ENCODE results near the gene RTKN2.

The RTKN2 gene

GRCh38 chr10:62217683-62218082 lies 51.0 kb downstream of the RTKN2 start:
- DNase-seq (ENCODE audit: low spot score): no peak

- no peak for DNase-seq (ENCODE audit: low spot score)
Observed at GRCh38 chr10:62214364-62214874, 54.2 kb downstream of the RTKN2 start.

GRCh38 chr10:62205750-62206399 lies 62.8 kb downstream of the RTKN2 start:
- no peak for DNase-seq (ENCODE audit: low spot score)

GRCh38 chr10:62199584-62199983 lies 69.1 kb downstream of the RTKN2 start:
- DNase-seq (ENCODE audit: low spot score): no peak

GRCh38 chr10:62196528-62196927 lies 72.1 kb downstream of the RTKN2 start:
- DNase-seq (ENCODE audit: low spot score): no peak

GRCh38 chr10:62195675-62195926 lies 73.0 kb downstream of the RTKN2 start:
- no peak for DNase-seq (ENCODE audit: low spot score)

- DNase-seq (ENCODE audit: low spot score): no peak
Observed at GRCh38 chr10:62194924-62195674, 73.5 kb downstream of the RTKN2 start.

GRCh38 chr10:62193479-62193878 lies 75.2 kb downstream of the RTKN2 start:
- no peak for DNase-seq (ENCODE audit: low spot score)

- no peak for DNase-seq (ENCODE audit: low spot score)
Observed at GRCh38 chr10:62189131-62189530, 79.5 kb downstream of the RTKN2 start.

- no peak for DNase-seq (ENCODE audit: low spot score)
Observed at GRCh38 chr10:62188021-62188616, 80.5 kb downstream of the RTKN2 start.

GRCh38 chr10:62186999-62187675 lies 81.5 kb downstream of the RTKN2 start:
- DNase-seq (ENCODE audit: low spot score): no peak

GRCh38 chr10:62185919-62186692 lies 82.5 kb downstream of the RTKN2 start:
- DNase-seq (ENCODE audit: low spot score): no peak

- no peak for DNase-seq (ENCODE audit: low spot score)
Observed at GRCh38 chr10:62183857-62184795, 84.5 kb downstream of the RTKN2 start.

GRCh38 chr10:62183442-62183841 lies 85.2 kb downstream of the RTKN2 start:
- DNase-seq (ENCODE audit: low spot score): no peak

- no peak for DNase-seq (ENCODE audit: low spot score)
Observed at GRCh38 chr10:62182595-62182994, 86.0 kb downstream of the RTKN2 start.

- DNase-seq (ENCODE audit: low spot score): no peak
Observed at GRCh38 chr10:62182171-62182570, 86.5 kb downstream of the RTKN2 start.

- no peak for DNase-seq (ENCODE audit: low spot score)
Observed at GRCh38 chr10:62180677-62181076, 88.0 kb downstream of the RTKN2 start.

GRCh38 chr10:62178568-62178967 lies 90.1 kb downstream of the RTKN2 start:
- DNase-seq (ENCODE audit: low spot score): no peak

- no peak for DNase-seq (ENCODE audit: low spot score)
Observed at GRCh38 chr10:62177111-62177510, 91.5 kb downstream of the RTKN2 start.

GRCh38 chr10:62175251-62175650 lies 93.4 kb downstream of the RTKN2 start:
- no peak for DNase-seq (ENCODE audit: low spot score)

GRCh38 chr10:62172465-62172864 lies 96.2 kb downstream of the RTKN2 start:
- DNase-seq (ENCODE audit: low spot score): no peak
